Adrenal gland (tissue), 5 donors: Measurements from ENCODE around the gene KCNIP3.

Experiments
- CTCF ChIP-seq, 6 experiments: fragments of 450-650 bp in 4 of 6; fragments of 200-600 bp in 2 of 6; sonication (generic) in 1 of 6; IDR thresholded peaks; 1 replicate in 5 of 6; 2 replicates in 1 of 6; pipeline versions ENCODE4 v1.5.1 to v1.8.0; 2016 to 2021; ENCODE audit warnings: antibody characterized with exemption in 6 of 6, mild to moderate bottlenecking in 2 of 6, moderate library complexity in 1 of 6
- POLR2A ChIP-seq, 2 donors: fragments of 450-650 bp; IDR thresholded peaks; one replicate each; pipeline ENCODE4 v1.6.1; 2017; ENCODE audit warnings: antibody characterized with exemption in 2 of 2, mild to moderate bottlenecking in 2 of 2, moderate library complexity in 1 of 2
- donor health status: DM: no; HTN: no; CAD: no.

- TF ChIP-seq POLR2A (IDR thresholded peaks at IDR 0.05), result no peak
- no peak for TF ChIP-seq CTCF (IDR thresholded peaks at IDR 0.05)
These were observed 96.8 kb downstream of the KCNIP3 start for GRCh38 chr2:95393901-95394300.
